GM19351 (cell line): Measurements from ENCODE around the gene SMAGP.
"Not testable (repeated sequence)": the region's sequence is repeated elsewhere in the genome, so short reads cannot be mapped to it uniquely, and the experiment has no call there.

ENCODE experiments used
- ATAC-seq: cut with Tn5 transposase; IDR thresholded peaks from one replicate; pipeline ENCODE4 v1.9.1; 2021; ENCODE audit warnings: mild to moderate bottlenecking, moderate library complexity; ENCODE audit not compliant: unreplicated experiment

SMAGP gene

DNA sequence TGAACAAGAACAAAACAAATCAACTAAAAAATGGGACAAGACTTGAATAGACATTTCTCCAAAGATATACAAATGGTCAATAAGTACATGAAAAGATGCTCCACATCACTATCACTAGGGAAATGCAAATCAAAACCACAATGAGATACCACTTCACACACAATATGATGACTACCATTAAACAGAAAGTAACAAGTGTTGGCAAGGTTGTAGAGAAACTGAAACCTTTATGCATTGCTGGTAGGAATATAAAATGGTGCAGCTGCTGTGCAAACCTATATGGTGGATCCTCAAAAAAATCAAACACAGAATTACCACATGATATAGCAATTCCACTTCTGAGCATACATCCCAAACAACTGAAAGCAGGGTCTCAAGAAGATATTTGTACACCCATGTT, 5.2 kb downstream of the SMAGP start:
- no peak for ATAC-seq

DNA sequence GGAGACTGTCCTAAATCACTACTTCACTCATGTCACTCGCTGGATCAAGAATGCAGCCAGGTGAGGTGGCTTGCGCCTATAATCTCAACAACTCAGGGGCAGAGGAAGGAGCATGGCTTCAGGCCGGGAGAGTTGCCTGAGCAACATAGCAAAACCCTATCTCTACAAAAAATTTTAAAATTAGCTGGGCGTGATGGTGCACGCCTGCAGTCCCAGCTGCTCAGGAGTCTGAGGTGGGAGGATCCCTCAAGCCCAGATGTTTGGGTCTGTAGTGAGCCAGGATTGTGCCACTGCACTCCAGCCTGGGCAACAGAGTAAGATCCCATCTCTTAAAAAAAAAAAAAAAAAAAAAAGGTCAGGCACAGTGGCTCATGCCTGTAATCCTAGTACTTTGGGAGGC, 5.9 kb downstream of the SMAGP start:
- no peak for ATAC-seq

GRCh38 chr12:51263341-51263740, 6.9 kb downstream of the SMAGP start:
- ATAC-seq, result no peak

GRCh38 chr12:51262758-51263177, 7.4 kb downstream of the SMAGP start:
- no peak for ATAC-seq

DNA sequence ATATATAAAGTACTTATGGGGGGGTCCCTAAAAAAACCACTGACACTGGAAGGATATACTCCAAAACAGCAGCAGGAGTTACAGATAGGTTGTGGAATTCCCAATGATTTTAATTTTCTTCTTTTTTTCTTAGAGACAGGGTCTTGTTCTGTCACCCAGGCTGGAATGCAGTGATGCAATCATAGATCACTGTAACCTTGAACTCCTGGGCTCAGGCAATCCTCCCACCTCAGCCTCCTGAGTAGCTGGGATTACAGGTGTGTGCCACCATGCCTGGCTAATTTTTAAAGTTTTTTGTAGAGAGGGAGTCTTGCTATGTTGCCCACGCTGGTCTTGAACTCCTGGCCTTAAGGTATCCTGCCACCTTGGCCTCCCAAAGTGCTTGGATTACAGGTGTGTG, 10.6 kb downstream of the SMAGP start:
- not testable (repeated sequence) for ATAC-seq

DNA sequence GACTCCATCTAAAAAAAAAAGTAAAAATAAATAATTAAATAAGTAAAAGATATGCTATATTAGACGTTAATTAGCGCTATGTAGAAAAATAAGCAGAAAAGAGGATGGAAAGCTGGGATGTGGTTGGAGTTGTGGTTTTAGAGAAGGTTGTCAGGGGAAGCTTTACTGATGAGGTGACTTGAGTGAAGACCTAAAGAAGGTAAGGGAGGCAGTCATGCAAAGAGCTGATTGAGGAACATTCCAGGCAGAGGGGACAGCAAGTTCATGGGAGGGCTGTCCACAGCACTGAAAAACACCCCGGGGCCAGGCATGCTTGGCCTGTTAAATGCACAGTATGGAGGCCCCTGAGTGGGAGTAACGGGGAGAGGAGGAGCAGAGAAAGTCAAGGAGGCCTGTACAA, 15.7 kb downstream of the SMAGP start:
- ATAC-seq, result no peak

- no peak for ATAC-seq
Measured at GRCh38 chr12:51253276-51253675, 16.9 kb downstream of the SMAGP start.

DNA sequence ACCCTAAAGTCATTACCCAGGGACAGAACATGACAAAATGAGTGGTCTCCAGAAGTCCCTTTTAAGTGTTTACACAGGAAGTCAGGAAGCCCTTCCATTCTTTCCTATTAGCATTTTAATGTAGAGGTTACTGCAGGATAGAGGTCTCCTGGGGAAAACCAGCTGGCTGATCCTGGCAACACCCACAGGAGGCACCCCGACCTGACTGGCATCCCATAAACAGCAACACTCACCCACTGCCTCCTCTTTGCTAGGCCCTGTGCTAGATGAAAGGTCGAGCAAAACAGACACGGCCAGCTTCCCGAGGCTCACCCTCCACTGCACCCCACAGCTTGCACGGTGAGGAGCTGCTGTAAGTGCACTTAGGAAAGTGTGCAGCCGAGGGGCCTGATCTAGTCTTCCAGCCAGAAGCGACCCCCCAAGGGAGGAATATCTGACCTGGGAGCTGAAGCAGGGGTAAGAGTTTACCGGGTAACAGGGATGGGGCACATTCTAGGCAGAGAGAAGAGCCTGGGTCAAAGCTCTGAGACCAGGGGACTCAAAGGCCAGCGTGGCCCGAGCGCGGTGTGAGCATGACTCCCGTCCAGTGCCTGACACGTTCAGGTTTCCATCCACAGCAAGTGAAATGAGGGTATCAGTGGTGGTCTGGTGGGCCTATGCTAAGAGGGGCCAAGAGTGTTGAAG, 22.6 kb downstream of the SMAGP start:
- no peak for ATAC-seq

- ATAC-seq, result no peak
Measured at GRCh38 chr12:51246254-51246853, 23.9 kb downstream of the SMAGP start.

DNA sequence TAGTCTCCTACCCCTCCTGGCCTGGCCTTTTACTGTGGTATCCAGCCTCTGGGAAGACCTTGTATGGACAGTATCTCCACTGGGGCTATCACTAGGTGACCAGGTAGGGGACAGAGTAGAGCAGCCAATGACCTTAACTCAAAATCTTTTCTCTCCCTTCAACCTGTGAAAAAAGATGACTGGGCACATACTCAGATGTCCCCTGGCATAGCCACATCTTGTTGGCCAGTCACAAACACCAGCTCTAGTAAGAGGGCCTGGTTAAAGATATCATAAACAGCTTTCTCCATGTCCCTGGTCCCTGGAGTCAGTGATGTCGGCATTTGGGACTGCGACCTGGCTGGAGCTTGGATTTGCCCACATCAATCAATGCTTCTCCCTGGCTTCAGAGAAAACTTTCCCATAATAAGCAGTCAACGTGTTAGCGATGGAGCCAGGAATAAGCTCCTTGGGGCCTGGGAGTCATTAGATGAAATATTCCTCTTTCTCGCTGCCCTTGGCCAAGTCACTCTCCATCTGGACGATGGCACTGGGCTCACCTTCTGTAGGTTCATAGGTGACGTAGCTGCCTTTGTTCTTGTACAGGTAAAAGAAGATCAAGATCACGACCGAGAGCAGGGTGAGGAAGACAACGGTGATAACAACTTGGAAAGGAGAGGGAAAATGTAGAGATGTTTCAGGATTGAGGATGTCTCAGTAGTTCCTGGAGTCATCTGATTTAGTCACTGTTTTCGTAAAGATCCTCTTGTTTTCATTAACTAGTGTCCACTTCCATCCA, 24.6 kb downstream of the SMAGP start:
- no peak for ATAC-seq

GRCh38 chr12:51244269-51244668, 25.9 kb downstream of the SMAGP start:
- ATAC-seq, result no peak

DNA sequence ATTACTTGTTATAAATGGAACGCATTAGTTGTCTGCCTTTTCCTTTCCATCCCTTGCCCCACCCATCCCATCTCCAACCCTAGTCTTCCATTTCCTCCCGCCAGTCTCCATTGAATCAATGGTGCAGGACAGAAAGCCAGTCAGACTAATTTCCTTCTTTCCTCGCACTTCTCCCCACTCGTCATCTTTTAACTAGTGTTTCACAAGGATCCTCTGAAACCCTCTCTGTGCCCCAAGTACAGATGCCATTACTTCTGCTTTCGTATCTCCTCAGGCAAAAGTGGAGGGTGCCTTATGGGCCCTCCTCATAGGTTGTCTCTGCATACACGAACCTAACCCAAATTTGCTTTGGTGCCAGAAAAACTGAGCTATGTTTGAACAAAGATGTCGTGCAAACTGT, 27.3 kb downstream of the SMAGP start:
- no peak for ATAC-seq

GRCh38 chr12:51242120-51242519, 28.1 kb downstream of the SMAGP start:
- ATAC-seq, result no peak

DNA sequence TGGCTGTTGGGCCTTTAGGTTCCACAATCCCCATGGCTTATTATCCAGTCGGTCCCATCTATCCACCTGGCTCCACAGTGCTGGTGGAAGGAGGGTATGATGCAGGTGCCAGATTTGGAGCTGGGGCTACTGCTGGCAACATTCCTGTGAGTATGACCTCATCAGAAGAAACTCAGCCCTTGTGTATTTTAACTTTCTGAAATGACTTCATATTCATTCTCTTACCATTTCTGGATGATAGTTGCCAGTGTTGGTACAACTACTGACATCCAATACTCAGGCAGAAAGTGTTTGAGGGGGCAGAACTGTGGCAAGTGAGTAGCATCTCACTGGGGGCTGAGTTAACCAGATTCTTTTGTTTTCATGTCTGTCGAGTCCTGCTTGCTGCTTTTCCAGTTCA, 29.2 kb downstream of the SMAGP start:
- no peak for ATAC-seq

- ATAC-seq, result peak; percentile 92
Measured at GRCh38 chr12:51238510-51239334, 31.5 kb downstream of the SMAGP start, which contains the start of gene DAZAP2. Gene DAZAP2, plus strand, starts transcription at chr12:51238826. Its CDS starts 82 bp downstream, at chr12:51238908.

DNA sequence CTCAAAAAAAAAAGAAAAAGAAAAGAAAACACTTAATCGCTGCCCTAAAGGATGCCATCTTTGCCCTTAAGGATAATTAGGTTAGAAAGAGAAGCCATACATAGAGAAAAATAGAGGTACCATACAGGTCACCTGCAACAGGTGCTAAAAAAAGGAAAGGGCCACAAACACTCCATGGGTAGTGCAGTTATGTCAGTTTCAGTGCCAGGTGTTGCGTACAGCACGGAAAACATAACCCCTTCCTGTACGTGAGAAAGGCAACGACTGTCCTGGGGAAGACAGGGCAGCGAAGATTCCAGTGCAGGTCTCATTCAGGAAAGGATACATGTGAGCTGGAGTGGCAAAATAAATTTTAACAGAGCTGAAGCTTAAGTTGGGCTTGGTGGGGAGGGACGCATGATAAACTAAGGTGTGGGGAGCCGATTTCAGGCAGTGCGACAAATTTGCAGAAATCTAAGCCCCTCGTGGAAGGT, 32.1 kb downstream of the SMAGP start:
- ATAC-seq, result no peak

DNA sequence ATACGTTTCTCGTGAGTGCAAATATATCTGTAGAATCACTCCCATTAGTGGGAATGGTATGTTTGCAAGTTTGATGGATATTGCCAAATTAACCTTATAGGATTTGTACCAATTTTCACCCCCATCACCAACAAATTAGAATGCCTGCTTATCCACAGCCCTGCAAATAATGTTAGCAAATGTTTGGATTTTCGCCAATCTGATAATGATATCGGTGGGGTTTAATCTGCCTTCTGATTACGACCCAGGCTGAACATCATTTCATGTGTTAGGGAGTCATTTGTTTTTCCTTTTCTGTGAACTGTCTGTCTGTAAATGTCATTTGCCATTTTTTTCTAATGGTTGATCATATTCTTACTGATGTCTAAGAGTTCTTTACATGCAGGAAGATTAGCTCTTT, 35.7 kb downstream of the SMAGP start:
- no peak for ATAC-seq

- ATAC-seq, result no peak
Measured at GRCh38 chr12:51232642-51233041, 37.6 kb downstream of the SMAGP start.

GRCh38 chr12:51229116-51229809, 41.0 kb downstream of the SMAGP start:
- ATAC-seq, result no peak

DNA sequence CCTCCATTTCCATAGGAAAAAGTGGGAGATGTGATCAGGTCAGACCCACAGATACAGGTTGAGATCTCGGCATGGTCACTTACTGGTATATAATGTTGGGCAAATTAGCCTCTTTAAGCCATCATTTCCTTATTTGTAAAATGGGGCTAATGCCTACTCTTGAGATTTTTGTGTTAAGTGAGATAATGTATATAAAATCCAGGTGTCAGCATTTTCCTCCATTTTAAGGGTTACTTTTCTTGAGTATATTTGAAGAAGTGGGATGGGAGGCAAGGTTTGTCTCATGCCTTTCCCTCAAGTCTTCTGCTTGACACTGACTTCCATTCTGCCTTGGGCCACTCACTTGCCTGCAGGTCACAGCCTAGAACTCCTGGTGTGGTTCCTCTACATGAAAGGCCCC, 42.3 kb downstream of the SMAGP start:
- ATAC-seq, result no peak
